Small intestine (tissue), 7 donors: ENCODE measurements around the gene PRKAG2. TPM values are rescaled to one million over a fixed set of nuclear protein-coding genes. Genes with fewer than 3 reads are reported as not detected.

Source experiments
- DNase-seq, 2 donors: peaks; one replicate each; pipeline versions ENCODE4 v3.0.0 to v3.0.0-alpha.2; 2013
- FAIRE-seq: peaks from 2 replicates; lab custom pipeline; 2012; peaks lifted over from hg19 to GRCh38; lab: Jason Lieb, UNC
- H3K27ac ChIP-seq, 3 donors: one replicate each; pipeline ENCODE4 v1.5.1; 2013; ENCODE audit warnings: low read length in 2 of 3, mild to moderate bottlenecking in 2 of 3, control low read depth in 1 of 3, inconsistent platforms in 1 of 3, low read depth in 1 of 3, moderate library complexity in 1 of 3
- H3K27me3 ChIP-seq, 3 donors: one replicate each; pipeline ENCODE4 v1.6.1; 2013; ENCODE audit warnings: low read length in 3 of 3, inconsistent platforms in 1 of 3; ENCODE audit not compliant: control insufficient read depth in 3 of 3, insufficient read depth in 3 of 3
- H3K36me3 ChIP-seq, 3 donors: one replicate each; pipeline ENCODE4 v1.6.1; 2013; ENCODE audit warnings: low read length in 3 of 3, inconsistent platforms in 1 of 3, low read depth in 1 of 3, mild to moderate bottlenecking in 1 of 3, moderate library complexity in 1 of 3; ENCODE audit not compliant: control insufficient read depth in 3 of 3, insufficient read depth in 2 of 3
- H3K4me1 ChIP-seq, 3 donors: one replicate each; pipeline ENCODE4 v1.6.1; 2013; ENCODE audit warnings: low read length in 2 of 3, inconsistent platforms in 1 of 3, low read depth in 1 of 3, mild to moderate bottlenecking in 1 of 3, moderate library complexity in 1 of 3; ENCODE audit not compliant: control insufficient read depth in 3 of 3, insufficient read depth in 2 of 3
- H3K4me3 ChIP-seq, 3 donors: one replicate each; pipeline ENCODE4 v1.5.1; 2013; ENCODE audit warnings: low read length in 3 of 3, control low read depth in 1 of 3, inconsistent platforms in 1 of 3, low read depth in 1 of 3, mild to moderate bottlenecking in 1 of 3, moderate library complexity in 1 of 3
- H3K9me3 ChIP-seq, 2 donors: one replicate each; pipeline ENCODE4 v1.6.1; 2013; ENCODE audit warnings: low read depth in 1 of 2, low read length in 1 of 2; ENCODE audit not compliant: control insufficient read depth in 2 of 2, insufficient read depth in 1 of 2
- WGBS, 3 donors: extraction: QIAGEN DNeasy Blood & Tissue Kit; methylation state at CpG; one replicate each; pipeline ENCODE4 v1.1.7; 2013; 5-methylcytosine and 5-hydroxymethylcytosine counted together
- polyA plus RNA-seq, 4 donors: library from polyadenylated mRNA; stranded (reverse) in 3 of 4; unstranded in 1 of 4; fragments of 200-250 nt in 3 of 4; fragments of 120-200 nt in 1 of 4; gene quantifications; one replicate each; pipeline versions ENCODE4 v1.2.1 to v1.2.3, GENCODE V29; 2013
- donor health status: healthy with polysubstance abuse.
- donor health status: control.
- donor health status: control.
- donor health status: Bipolar disorder and iron deficiency.
- donor health status: healthy.

The PRKAG2 gene
- polyA plus RNA-seq, 4 donors = 26.3 to 57.9 (median 49.4) TPM

- H3K9me3 ChIP-seq = no peaks in the 10 kb centered on the region
- DNase-seq (no peak), FAIRE-seq (no peak)
- peaks cover 0 to 59% (median 3%) of the 10 kb centered on the region in 3 donors for H3K36me3 ChIP-seq
- WGBS, 3 donors = 76 to 84% (median 79%) methylated on average over 19 to 20 of the region's 20 CpGs
- H3K4me3 ChIP-seq = no peak overlapping the region
- no peaks in the 10 kb centered on the region for H3K27me3 ChIP-seq
- H3K4me1 ChIP-seq = peaks cover 4 to 26% (median 8%) of the 10 kb centered on the region in 3 donors
- no peak overlapping the region for H3K27ac ChIP-seq
Observed at GRCh38 chr7:151795168-151795811, 81.6 kb downstream of the PRKAG2 start.

GRCh38 chr7:151794508-151795167 is 82.3 kb downstream of the PRKAG2 start:
- Histone ChIP-seq H3K27ac (no peak overlapping the region), H3K9me3 (no peaks in the 10 kb centered on the region), H3K4me1 (peaks cover 4 to 26% (median 8%) of the 10 kb centered on the region in 3 donors), H3K36me3 (peaks cover 0 to 58% (median 3%) of the 10 kb centered on the region in 3 donors), H3K27me3 (no peaks in the 10 kb centered on the region), H3K4me3 (no peak overlapping the region)
- FAIRE-seq (no peak), DNase-seq (no peak)
- WGBS, 3 donors = 89 to 94% (median 93%) methylated on average over 16 of the region's 16 CpGs

- 88 to 93% (median 91%) methylated on average over 17 to 18 of the region's 18 CpGs for WGBS, 3 donors
- no peak for FAIRE-seq
Observed at GRCh38 chr7:151793991-151794507, 82.9 kb downstream of the PRKAG2 start.

GRCh38 chr7:151793531-151793951 is 83.4 kb downstream of the PRKAG2 start:
- Histone ChIP-seq H3K36me3 (peaks cover 0 to 57% (median 3%) of the 10 kb centered on the region in 3 donors), H3K9me3 (no peaks in the 10 kb centered on the region), H3K4me1 (peaks cover 4 to 26% (median 8%) of the 10 kb centered on the region in 3 donors), H3K27ac (no peak overlapping the region), H3K4me3 (no peak overlapping the region), H3K27me3 (no peaks in the 10 kb centered on the region)
- 83 to 91% (median 85%) methylated on average over 14 of the region's 14 CpGs for WGBS, 3 donors
- FAIRE-seq (no peak), DNase-seq (no peak)

More at GRCh38 chr7:151793991-151794507, 82.9 kb downstream of the PRKAG2 start:
- no peak overlapping the region for H3K4me3 ChIP-seq
- peaks cover 0 to 57% (median 3%) of the 10 kb centered on the region in 3 donors for H3K36me3 ChIP-seq
- DNase-seq = no peak
- H3K27ac ChIP-seq = no peak overlapping the region
- H3K4me1 ChIP-seq = peaks cover 4 to 26% (median 8%) of the 10 kb centered on the region in 3 donors
- H3K27me3 ChIP-seq = no peaks in the 10 kb centered on the region
- no peaks in the 10 kb centered on the region for H3K9me3 ChIP-seq

DNA sequence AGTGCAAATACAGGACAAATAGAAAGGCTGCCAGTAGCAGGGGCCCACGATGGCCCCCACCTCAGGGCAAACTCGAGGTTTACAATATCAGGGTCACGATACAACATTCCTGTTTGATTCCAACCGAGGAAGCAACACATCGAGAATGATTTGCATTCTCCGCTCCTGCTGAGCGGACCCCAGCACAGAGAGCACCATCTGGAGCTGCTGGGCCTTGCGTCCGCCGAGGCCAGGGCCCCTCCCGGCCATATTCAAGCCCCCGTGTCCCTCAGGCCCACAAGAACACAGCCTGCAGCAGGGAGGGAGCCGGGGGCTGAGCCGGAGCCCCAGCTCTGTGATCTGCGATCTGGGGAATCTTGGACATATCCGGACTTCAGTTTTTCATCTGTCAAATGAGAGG is 84.3 kb downstream of the PRKAG2 start:
- peaks cover 4 to 20% (median 8%) of the 10 kb centered on the region in 3 donors for H3K4me1 ChIP-seq
- no peaks in the 10 kb centered on the region for H3K27me3 ChIP-seq
- H3K36me3 ChIP-seq = peaks cover 0 to 57% (median 3%) of the 10 kb centered on the region in 3 donors
- no peak overlapping the region for H3K4me3 ChIP-seq
- H3K27ac ChIP-seq = no peak overlapping the region
- FAIRE-seq = no peak
- WGBS, 3 donors = 79 to 90% (median 85%) methylated on average over 16 of the region's 16 CpGs
- DNase-seq = no peak
- H3K9me3 ChIP-seq = no peaks in the 10 kb centered on the region

GRCh38 chr7:151792086-151792485 is 84.8 kb downstream of the PRKAG2 start:
- Histone ChIP-seq H3K36me3 (peaks cover 0 to 57% (median 3%) of the 10 kb centered on the region in 3 donors), H3K4me1 (peaks cover 4 to 14% (median 8%) of the 10 kb centered on the region in 3 donors), H3K27me3 (no peaks in the 10 kb centered on the region), H3K9me3 (no peaks in the 10 kb centered on the region), H3K4me3 (no peak overlapping the region), H3K27ac (no peak overlapping the region)
- no peak for FAIRE-seq
- 93 to 98% (median 96%) methylated on average over 2 of the region's 2 CpGs for WGBS, 3 donors
- DNase-seq = no peak

DNA sequence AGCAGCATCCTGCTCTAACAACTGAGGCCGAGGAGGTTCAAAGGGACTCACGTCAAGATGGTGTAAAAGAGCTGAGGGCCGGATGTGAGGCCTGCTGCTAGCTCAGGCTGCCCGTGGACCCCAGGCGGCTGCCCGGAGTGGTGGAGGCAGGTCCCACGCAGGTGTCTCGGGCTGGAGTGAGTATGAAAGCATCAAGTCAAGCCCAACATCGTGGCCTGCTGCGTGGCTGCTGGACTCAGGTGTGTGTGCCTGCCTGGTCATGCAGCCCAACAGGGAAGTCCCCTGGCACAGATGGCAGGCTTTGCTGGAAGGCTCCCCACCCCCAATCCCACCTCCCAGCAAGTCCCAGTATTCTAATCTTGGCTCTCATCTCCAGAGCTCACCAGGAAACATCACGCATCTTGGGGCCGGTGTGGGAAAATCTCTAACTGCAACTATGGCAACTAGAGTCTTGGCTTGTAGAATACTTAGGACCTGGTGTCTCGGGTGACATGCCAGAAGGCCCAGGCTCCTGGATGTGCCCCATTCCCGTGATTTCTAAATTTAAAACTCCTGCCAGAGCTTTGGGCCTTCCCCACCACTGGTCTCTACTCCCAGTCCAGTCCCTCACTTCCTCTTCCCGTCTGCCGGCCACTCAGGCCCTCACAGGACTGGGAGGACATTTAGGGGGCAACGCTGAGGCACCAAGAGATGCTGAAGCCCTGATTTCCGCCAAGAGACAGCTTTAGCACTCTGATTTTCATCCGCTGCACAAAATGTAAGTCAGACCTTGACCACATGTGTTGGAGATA is 85.9 kb downstream of the PRKAG2 start:
- peaks cover 0 to 61% (median 3%) of the 10 kb centered on the region in 3 donors for H3K36me3 ChIP-seq
- H3K27ac ChIP-seq = no peak overlapping the region
- H3K27me3 ChIP-seq = no peaks in the 10 kb centered on the region
- H3K9me3 ChIP-seq = no peaks in the 10 kb centered on the region
- H3K4me1 ChIP-seq = peaks cover 0 to 4% (median 1%) of the 10 kb centered on the region in 3 donors
- FAIRE-seq (no peak), DNase-seq (no peak)
- H3K4me3 ChIP-seq = no peak overlapping the region
- 86 to 94% (median 90%) methylated on average over 19 of the region's 19 CpGs for WGBS, 3 donors
